Measurements from ENCODE around the gene DAGLA. TPM values are rescaled to one million over a fixed set of nuclear protein-coding genes. Genes with fewer than 3 reads are reported as not detected.

DAGLA gene
- total RNA-seq, 1 experiment from 2014 or later: 9.5 TPM

DNA sequence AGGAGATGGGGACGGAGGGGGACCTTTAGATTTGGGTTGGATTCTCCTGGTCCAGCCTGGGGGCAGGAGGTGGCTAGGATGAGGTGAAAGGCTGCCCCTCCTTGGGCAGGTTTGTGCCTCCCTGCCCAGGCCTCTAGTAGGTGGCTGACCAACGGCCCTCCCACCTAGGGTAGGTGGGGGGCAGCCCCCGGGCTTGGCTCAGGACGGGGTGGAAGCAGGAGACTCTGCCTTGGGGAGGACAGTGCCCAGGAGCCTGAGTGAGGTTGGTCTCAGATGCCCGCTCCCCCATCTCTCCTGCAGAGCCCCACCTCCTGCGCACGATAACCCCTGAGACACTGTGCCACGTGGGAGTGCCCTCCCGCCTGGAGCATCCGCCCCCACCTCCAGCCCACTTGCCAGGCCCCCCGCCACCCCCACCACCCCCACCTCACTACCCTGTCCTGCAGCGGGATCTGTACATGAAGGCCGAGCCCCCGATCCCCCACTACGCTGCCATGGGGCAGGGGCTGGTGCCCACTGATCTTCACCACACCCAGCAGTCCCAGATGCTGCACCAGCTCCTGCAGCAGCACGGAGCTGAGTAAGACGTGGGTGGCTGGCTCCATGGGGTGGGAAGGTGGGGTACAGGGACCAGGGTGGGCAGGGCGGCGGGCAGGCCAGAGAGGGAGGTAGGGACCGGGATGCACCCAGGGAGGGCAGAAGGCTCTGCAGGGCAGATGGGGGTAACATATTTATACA is 89.9 kb downstream of the DAGLA start:
- Mint-ChIP-seq H3K27me3 (ENCODE audit: insufficient read depth, unreplicated experiment) (no peaks in the 10 kb centered on the region), H3K4me3 (ENCODE audit: unreplicated experiment) (peak overlapping the region; percentile 63), H3K27ac (ENCODE audit: unreplicated experiment) (peak overlapping the region; percentile 87), H3K36me3 (ENCODE audit: insufficient read depth, unreplicated experiment) (peaks cover 76% of the 10 kb centered on the region), H3K4me1 (ENCODE audit: low read depth, unreplicated experiment) (peaks cover 21% of the 10 kb centered on the region), H3K9me3 (ENCODE audit: unreplicated experiment) (no peaks in the 10 kb centered on the region)
- H3K4me3 ChIP-seq (ENCODE audit: low read depth, low read length): peak overlapping the region; percentile 1; the same call in 1 of the 2 replicates
- H3K36me3 ChIP-seq (ENCODE audit: control insufficient read depth, insufficient read depth, low read length): peaks cover 2% of the 10 kb centered on the region
- peaks cover 54% of the 10 kb centered on the region for H3K4me1 ChIP-seq
- DNase-seq: no peak
- intact Hi-C loops (cut with micrococcal nuclease; ENCODE audit: unreplicated experiment): loop anchor here (1.0 kb wide), 1 partner anchor 14 kb away; no protein-coding TSS in a partner anchor
- ChIA-PET POLR2A (interaction anchor here (0.6 to 1.0 kb wide), 6 partner anchors 11 to 45 kb away, joined by 3 to 9 read pairs (median 5); partner anchors contain the start of genes FEN1 and TMEM258), CTCF (interaction anchor here (0.6 to 2.1 kb wide), 15 partner anchors 11 to 164 kb away, joined by 3 to 55 read pairs (median 5); partner anchors contain the start of genes FEN1, MYRF and TMEM258)
- TSS peak; percentile 29 for BruUV-seq (replicated peaks)
- no peaks in the 10 kb centered on the region for H3K27me3 ChIP-seq (replicated peaks; ENCODE audit: control insufficient read depth, insufficient read depth, low read length)
- TF ChIP-seq, protein P1, sequence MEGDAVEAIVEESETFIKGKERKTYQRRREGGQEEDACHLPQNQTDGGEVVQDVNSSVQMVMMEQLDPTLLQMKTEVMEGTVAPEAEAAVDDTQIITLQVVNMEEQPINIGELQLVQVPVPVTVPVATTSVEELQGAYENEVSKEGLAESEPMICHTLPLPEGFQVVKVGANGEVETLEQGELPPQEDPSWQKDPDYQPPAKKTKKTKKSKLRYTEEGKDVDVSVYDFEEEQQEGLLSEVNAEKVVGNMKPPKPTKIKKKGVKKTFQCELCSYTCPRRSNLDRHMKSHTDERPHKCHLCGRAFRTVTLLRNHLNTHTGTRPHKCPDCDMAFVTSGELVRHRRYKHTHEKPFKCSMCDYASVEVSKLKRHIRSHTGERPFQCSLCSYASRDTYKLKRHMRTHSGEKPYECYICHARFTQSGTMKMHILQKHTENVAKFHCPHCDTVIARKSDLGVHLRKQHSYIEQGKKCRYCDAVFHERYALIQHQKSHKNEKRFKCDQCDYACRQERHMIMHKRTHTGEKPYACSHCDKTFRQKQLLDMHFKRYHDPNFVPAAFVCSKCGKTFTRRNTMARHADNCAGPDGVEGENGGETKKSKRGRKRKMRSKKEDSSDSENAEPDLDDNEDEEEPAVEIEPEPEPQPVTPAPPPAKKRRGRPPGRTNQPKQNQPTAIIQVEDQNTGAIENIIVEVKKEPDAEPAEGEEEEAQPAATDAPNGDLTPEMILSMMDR (IDR thresholded peaks at IDR 0.05; ENCODE audit: insufficient read depth in 1 of 2, low read depth in 1 of 2, low read length in 1 of 2, severe bottlenecking in 1 of 2, unreplicated experiment in 1 of 2): no peak
- H3K9me3 ChIP-seq: no peaks in the 10 kb centered on the region

DNA sequence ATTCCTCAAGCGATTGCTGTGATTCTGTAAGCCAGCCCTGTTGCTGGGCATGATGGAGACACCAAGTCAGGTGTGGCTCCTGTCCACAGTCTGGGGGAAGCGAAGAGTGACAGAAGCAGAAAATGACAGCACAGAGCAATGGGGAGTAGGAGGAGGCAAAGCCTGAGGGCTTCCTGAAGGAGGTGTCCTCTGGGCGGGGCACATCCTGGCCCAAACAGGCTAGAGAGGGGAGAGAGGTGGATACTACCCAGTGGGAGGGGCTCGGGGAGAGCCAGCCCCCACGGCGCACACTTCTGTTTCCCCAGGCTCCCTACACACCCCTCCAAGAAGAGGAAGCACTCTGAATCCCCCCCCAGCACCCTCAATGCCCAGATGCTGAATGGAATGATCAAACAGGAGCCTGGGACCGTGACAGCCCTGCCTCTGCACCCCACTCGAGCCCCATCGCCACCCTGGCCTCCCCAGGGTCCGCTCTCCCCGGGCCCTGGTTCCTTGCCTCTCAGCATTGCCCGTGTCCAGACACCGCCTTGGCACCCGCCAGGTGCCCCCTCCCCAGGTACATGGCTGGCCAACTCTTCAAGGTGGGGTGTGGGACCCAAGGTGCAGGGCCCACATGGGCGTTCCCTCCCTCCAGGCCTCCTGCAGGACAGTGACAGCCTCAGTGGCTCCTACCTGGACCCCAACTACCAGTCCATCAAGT is 91.2 kb downstream of the DAGLA start:
- TF ChIP-seq, protein P1 (IDR thresholded peaks at IDR 0.05; ENCODE audit: insufficient read depth in 1 of 2, low read depth in 1 of 2, low read length in 1 of 2, severe bottlenecking in 1 of 2, unreplicated experiment in 1 of 2): no peak
- Mint-ChIP-seq H3K9me3 (ENCODE audit: unreplicated experiment) (no peaks in the 10 kb centered on the region), H3K4me3 (ENCODE audit: unreplicated experiment) (no peak overlapping the region), H3K4me1 (ENCODE audit: low read depth, unreplicated experiment) (peaks cover 21% of the 10 kb centered on the region), H3K36me3 (ENCODE audit: insufficient read depth, unreplicated experiment) (peaks cover 84% of the 10 kb centered on the region), H3K27ac (ENCODE audit: unreplicated experiment) (peak overlapping the region; percentile 79), H3K27me3 (ENCODE audit: insufficient read depth, unreplicated experiment) (no peaks in the 10 kb centered on the region)
- peaks cover 54% of the 10 kb centered on the region for H3K4me1 ChIP-seq
- H3K27me3 ChIP-seq (replicated peaks; ENCODE audit: control insufficient read depth, insufficient read depth, low read length): no peaks in the 10 kb centered on the region
- DNase-seq: no peak
- no peaks in the 10 kb centered on the region for H3K9me3 ChIP-seq
- peaks cover 4% of the 10 kb centered on the region for H3K36me3 ChIP-seq (ENCODE audit: control insufficient read depth, insufficient read depth, low read length)
- no TSS peak for BruUV-seq (replicated peaks)
- intact Hi-C loops (cut with micrococcal nuclease; ENCODE audit: unreplicated experiment): no loop called here
- ChIA-PET POLR2A (no interaction called here), CTCF (no interaction called here)
- H3K4me3 ChIP-seq (ENCODE audit: low read depth, low read length): no peak overlapping the region

DNA sequence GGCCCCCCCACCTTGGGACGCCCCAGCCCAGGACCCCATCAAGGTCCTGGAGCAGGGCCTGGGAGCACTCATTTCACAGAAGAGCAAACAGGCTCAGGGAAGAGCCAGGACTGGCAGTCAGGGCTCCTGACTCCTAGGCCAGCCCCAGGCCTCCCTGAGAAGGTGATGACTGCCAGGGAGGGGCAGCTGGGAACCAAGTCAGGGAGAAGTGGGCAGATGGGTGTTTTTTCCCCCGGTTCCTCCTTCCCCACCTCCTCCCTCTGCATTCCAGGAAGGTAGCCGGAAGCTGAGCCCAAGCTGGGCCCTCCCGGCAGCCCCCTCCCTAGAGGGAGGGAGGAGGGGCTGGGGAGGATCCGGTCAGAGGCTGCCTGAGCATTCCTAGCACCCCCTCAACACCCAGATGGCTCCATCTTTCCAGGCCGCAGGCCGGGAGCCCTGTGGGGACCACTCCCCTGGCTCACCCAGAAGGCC is 91.8 kb downstream of the DAGLA start:
- no TSS peak for BruUV-seq (replicated peaks)
- peaks cover 85% of the 10 kb centered on the region for H3K36me3 Mint-ChIP-seq (ENCODE audit: insufficient read depth, unreplicated experiment)
- CTCF ChIA-PET: interaction anchor here (1.1 kb wide), 1 partner anchor 24 kb away, joined by 5 read pairs; no protein-coding TSS in a partner anchor
- H3K4me3 Mint-ChIP-seq (ENCODE audit: unreplicated experiment): no peak overlapping the region
- no peaks in the 10 kb centered on the region for H3K27me3 Mint-ChIP-seq (ENCODE audit: insufficient read depth, unreplicated experiment)
- TF ChIP-seq, protein P1 (IDR thresholded peaks at IDR 0.05; ENCODE audit: insufficient read depth in 1 of 2, low read depth in 1 of 2, low read length in 1 of 2, severe bottlenecking in 1 of 2, unreplicated experiment in 1 of 2): no peak
- no peak for DNase-seq
- no peaks in the 10 kb centered on the region for H3K9me3 Mint-ChIP-seq (ENCODE audit: unreplicated experiment)
- POLR2A ChIA-PET: no interaction called here
- Histone ChIP-seq H3K9me3 (no peaks in the 10 kb centered on the region), H3K4me3 (ENCODE audit: low read depth, low read length) (no peak overlapping the region), H3K27me3 (replicated peaks; ENCODE audit: control insufficient read depth, insufficient read depth, low read length) (no peaks in the 10 kb centered on the region), H3K36me3 (ENCODE audit: control insufficient read depth, insufficient read depth, low read length) (peaks cover 4% of the 10 kb centered on the region), H3K4me1 (peaks cover 48% of the 10 kb centered on the region)
- intact Hi-C loops (cut with micrococcal nuclease; ENCODE audit: unreplicated experiment): no loop called here
- peak overlapping the region; percentile 79 for H3K27ac Mint-ChIP-seq (ENCODE audit: unreplicated experiment)
- H3K4me1 Mint-ChIP-seq (ENCODE audit: low read depth, unreplicated experiment): peaks cover 21% of the 10 kb centered on the region
